DMS53 treated with DMSO at 0.1 percent for 48 hours (cell line): ENCODE measurements around the gene CCDC134.
"Not testable (repeated sequence)": the region's sequence is repeated elsewhere in the genome, so short reads cannot be mapped to it uniquely, and the experiment has no call there.

Experiments
- DNase-seq: peaks from one replicate; lab custom pipeline; 2025; ENCODE audit not compliant: unreplicated experiment; lab: John Stamatoyannopoulos, UW

CCDC134 gene

DNA sequence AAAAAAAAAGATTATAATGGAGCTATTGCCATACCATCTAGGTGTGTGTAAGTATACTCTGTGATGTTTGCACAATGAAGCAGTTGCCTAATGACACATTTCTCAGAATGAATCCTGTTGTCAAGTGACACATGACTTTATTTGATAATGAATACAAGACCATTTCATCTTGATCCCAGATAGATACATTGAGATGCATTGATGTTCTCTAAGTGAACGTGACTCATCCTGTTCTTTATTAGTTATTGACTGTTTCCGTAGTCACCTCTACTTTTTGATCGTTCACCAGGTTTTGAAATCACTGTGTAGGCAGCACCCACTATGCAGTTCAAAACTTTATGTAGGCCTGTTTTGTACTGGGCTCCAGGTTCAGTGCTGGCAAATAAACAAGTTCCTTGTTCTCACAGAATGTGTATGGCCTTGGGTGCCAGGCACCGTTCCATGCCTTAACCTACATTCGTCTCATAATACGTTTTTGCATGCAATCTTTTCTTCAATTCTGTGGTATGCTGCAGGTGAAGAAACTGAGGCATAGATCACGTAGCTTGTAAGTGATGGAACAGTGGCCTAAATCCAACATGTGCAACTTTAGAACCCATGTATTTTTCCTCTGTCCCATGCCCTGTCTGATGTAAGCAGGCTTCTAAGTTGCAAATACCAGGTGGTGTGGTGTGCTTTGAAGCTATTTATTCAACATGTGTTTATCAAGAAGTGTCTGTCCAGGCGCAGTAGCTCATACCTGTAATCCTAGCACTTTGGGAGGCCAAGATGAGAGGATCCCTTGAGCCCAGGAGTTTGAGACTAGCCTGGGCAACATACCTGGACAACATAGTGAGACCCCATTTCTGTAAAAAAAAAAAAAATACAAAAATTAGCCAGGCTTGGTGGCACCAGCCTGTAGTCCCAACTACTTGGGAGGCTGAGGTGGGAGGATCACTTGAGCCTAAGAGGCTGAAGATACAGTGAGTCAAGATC lies 42.8 kb downstream of the CCDC134 start:
- DNase-seq: no peak

- no peak for DNase-seq
Measured at GRCh38 chr22:41844036-41844435, 43.6 kb downstream of the CCDC134 start.

DNA sequence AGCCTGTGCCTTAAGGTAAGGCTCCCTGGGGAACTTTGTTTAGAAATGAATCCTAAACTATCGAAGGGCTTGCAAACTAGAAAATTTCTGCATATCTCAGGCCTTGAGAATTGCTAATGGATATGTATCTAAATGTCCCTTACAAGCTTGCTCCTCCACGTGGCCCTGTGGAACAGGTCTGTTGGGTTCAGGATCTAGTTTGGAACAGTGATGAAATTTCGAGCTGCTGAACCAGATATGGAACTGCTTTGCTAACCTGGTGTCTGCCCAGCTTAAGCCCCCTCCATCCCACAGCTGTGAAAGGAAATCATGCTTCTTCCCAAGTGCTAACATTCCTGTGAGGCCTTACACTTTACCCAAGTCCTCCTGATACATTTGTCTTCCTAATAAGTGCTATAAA lies 44.0 kb downstream of the CCDC134 start:
- no peak for DNase-seq

DNA sequence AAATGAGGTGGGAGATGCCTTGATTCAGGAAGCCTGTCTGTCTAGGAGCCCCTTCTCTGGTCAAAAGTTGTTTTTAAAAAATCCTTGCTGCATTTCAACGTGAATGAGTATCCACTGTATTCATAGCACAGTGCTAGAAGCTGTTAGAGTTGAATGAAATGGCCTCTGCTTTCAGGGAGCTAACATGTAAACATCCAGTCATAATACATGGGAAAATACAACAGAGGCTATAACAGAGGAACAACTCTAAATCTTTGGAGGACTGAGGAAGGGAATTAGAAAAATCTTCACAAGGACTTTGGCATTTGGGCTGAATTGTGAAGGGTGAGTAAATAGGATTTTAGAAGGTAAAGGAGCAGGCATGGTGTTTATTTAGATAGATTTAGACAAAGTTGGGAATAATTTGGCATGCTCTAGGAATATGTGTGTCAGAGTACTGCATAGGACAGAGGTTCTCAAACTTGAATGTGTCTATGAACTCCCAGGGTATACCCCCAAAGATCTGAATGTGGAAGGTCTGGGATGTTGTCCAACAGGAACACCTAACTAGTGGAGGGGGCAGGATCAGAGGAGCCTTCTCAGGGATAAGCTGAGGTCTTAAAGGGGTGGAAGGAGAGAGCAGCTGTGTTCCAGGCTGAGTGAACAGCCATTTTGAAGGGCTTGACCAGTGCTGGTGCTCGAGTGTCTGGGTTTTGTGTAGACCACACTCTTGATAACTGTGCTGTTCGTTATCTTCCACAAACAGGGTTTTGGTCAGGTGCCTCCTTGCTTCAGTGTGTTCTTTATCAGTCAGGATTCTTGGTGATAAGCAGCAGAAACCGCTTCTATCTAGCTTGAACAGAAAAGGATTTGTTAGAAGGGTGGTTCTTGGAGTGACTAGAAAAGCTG lies 45.1 kb downstream of the CCDC134 start:
- DNase-seq: no peak

DNA sequence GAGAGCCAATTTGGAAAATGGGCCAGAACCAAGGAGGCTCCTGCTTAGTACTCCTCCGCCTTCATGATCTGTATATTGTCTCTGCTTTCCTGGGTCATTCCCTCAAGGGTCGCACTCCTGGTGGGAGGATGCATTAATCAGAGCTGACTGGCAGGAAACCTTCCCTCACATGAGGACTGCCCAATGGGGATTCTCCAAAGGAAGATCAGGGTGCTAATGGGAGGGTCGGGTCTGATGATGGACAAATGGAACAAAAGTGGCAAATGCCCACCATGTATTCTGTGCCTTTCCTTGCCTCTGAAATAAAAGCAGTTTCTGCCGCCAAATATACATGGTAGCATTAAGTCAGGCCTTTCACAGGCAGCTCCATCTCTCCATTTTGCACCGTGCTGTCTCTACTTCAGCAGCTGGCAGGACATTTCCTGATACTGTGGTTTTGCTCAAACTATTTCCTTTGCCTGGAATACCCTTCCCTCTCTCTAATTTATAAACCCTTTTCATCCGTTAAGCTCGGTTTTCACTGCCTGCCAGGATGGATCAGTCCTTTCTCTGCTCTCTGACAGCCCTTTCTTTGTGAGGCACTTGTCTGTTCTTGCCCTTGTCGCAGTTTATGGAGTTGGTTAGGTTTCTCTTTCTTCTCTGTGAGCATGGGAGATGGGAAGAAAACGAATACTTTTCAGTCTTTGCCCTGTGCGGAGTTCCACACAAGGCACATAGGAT lies 45.9 kb downstream of the CCDC134 start:
- no peak for DNase-seq

DNA sequence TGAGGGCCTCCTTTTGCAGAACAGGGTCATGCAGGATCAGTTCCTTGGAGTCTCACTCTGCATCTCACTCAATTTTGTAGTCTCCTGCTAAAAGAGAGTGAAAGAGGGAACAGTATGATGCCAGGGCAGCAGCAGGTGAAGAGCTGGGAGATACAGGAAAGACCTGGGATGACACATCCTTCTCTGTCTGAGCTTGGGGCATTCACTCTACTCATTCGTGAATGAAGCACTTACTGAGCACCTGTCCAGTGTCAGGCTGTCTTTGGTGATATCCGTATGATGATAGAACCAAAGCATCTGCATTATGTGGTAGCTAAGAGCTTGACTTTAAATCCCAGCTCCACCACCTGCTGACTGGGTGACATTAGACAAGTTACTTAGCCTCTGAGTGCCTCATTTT lies 46.8 kb downstream of the CCDC134 start:
- DNase-seq: no peak

- no peak for DNase-seq
Measured at GRCh38 chr22:41848468-41848867, 48.0 kb downstream of the CCDC134 start.

GRCh38 chr22:41856469-41856868 lies 56.0 kb downstream of the CCDC134 start:
- DNase-seq: no peak

DNA sequence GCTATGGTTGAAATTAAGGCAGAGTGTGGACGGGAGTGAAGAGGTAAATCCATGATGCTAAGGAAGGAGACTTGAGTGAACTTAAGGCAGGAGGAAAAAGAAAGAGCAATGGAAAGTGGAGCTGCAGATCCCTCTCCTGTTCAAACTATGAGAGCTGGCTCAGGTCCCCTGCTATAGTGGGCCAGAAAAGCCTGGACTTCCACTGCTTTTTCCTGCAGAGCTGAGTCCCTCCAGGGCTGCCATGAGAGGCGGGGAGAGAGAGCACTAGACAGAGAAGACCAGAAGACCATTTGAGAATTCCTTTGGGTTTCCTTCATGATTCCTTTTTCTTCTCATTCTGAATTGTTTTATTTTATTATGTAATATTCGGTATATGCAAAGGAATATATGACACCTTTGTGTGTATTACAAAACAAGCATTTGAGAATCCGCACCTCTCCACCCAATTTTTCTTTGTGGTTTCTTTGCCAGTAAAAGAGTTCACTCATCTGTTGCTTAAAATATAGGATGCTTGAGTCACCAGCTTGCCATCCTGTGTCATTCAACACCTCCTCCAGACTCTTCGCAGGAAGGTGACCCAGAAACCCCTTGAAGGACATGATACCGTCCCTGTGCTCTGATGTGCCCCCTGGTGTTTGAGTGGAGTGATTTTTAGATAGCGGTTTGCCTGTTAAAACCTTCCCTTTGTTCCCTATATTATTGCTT lies 56.8 kb downstream of the CCDC134 start:
- no peak for DNase-seq

GRCh38 chr22:41857860-41858199 lies 57.4 kb downstream of the CCDC134 start:
- no peak for DNase-seq

DNA sequence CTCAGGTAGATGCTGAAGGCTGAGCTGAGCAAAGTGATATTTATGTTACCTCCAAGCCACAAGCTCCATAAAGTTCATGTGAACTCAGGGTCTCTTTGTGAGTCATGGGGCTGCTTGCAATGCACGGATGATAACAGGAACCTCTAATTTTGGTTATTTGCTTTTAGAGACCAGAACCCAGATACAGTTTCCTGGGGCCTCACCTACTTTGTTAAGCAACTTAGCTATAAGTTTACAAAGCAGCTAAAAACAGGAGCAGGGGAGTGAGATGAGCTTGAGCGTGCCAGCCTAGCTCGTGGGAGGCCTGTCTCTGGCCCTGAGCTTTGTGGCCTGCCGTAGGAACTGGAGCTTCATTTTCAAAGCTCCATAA lies 61.7 kb downstream of the CCDC134 start:
- DNase-seq: no peak

- DNase-seq: no peak
Measured at GRCh38 chr22:41862530-41863266, 62.2 kb downstream of the CCDC134 start.

GRCh38 chr22:41863472-41863871 lies 63.0 kb downstream of the CCDC134 start:
- no peak for DNase-seq

GRCh38 chr22:41868556-41868955 lies 68.1 kb downstream of the CCDC134 start:
- no peak for DNase-seq

- not testable (repeated sequence) for DNase-seq
Measured at GRCh38 chr22:41870081-41870480, 69.6 kb downstream of the CCDC134 start.

GRCh38 chr22:41870786-41871185 lies 70.3 kb downstream of the CCDC134 start:
- no peak for DNase-seq

DNA sequence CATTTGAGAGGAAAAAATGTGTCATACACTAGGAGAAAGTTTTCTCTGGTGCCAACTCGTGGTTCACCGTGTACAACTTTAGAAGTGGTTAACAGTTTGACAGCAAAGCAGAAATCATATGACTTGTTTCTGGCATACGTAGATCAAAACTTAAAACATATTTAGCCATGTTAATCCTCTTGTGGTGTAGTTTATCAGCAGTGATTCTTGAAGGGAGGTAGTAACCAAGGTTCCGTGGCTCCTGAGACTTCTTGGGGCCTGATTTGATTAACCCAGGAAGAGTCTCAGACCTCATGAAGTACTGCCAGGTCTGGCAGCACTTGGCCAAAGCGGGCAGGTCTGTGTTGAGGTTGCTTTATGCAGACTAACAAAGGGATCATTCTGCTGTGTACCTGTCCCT lies 72.9 kb downstream of the CCDC134 start:
- DNase-seq: no peak

DNA sequence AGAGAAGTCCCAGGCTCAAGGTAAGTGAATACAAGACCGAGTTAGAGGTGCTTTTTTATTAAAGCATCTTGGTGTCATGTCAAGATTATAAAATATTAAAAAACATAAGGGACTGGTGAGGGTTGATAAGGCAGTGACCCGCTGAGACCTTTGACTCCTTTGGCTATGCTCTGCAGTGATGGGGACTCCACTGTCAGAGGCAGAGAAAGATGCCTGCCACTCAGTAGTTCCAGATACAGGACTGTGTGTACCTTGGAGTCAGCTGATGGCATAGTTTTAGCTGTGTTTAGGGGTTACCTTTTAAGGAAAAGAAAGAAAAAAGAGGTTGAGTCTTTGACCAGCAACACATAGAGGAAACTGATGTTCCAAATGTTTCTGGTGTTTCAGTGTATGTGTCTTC lies 73.6 kb downstream of the CCDC134 start:
- DNase-seq: no peak

DNA sequence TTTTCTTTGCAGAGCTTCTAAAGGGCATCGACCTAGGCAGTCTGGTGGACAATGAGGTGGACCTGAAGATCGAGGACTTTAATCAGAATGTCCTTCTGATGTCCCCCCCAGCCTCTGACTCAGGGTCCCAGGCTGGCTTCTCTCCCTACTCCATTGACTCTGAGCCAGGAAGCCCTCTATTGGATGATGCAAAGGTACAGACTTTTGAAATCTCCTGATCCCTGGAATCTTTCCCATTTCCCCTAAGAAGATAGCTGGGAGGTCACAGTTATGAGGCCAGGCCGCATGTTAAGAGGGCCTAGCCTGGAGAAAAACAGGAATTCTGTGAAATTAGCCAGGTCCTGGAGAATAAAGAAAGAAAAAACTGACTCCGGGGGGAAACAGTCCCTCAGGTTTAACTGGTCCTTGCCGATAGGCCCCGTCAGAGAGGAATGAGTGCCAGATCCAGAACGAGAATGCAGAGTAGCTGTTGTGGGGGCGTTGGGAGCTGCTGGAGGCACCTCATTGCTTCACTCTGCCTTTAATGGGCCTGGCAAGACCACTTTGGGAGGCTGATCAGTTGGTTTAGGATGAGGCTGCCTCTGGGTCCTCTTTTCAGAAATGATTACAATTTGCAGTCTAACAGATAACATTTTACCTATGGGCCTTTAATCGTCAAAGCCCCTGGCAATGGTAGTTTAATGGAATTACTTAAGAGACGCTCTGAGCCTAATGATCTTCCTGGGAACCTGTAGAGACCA lies 75.2 kb downstream of the CCDC134 start:
- no peak for DNase-seq
